ENCODE results near the gene C2orf68.

- TF ChIP-seq CTCF (IDR thresholded peaks at IDR 0.05; ENCODE audit: low read depth, low read length, missing input control) (no peak), MAX (IDR thresholded peaks at IDR 0.05) (no peak), RAD21 (IDR thresholded peaks at IDR 0.05) (no peak), EGR1 (IDR thresholded peaks at IDR 0.05; ENCODE audit: low read depth in 2 of 2) (no peak), JUND (IDR thresholded peaks at IDR 0.05) (no peak), YY1 (IDR thresholded peaks at IDR 0.05) (no peak)
- TF ChIP-seq, protein P1, sequence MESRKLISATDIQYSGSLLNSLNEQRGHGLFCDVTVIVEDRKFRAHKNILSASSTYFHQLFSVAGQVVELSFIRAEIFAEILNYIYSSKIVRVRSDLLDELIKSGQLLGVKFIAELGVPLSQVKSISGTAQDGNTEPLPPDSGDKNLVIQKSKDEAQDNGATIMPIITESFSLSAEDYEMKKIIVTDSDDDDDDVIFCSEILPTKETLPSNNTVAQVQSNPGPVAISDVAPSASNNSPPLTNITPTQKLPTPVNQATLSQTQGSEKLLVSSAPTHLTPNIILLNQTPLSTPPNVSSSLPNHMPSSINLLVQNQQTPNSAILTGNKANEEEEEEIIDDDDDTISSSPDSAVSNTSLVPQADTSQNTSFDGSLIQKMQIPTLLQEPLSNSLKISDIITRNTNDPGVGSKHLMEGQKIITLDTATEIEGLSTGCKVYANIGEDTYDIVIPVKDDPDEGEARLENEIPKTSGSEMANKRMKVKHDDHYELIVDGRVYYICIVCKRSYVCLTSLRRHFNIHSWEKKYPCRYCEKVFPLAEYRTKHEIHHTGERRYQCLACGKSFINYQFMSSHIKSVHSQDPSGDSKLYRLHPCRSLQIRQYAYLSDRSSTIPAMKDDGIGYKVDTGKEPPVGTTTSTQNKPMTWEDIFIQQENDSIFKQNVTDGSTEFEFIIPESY (IDR thresholded peaks at IDR 0.05) = no peak
- TF ChIP-seq, protein P2, sequence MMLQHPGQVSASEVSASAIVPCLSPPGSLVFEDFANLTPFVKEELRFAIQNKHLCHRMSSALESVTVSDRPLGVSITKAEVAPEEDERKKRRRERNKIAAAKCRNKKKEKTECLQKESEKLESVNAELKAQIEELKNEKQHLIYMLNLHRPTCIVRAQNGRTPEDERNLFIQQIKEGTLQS (IDR thresholded peaks at IDR 0.05) = no peak
Observed at GRCh38 chr2:85566265-85566664, 45.6 kb downstream of the C2orf68 start.

Measured in liver (tissue), 3 donors.